PFSK-1 (cell line): ENCODE data around the gene S100A6.

Source experiments
- FOXP2 ChIP-seq: optimal IDR thresholded peaks from 2 replicates; pipeline ENCODE3; 2011; ENCODE audit warnings: borderline replicate concordance, control low read depth, inconsistent platforms; ENCODE audit not compliant: insufficient read depth; ENCODE audit errors: extremely low read length, extremely low read depth
- POLR2AphosphoS5 ChIP-seq: IDR thresholded peaks from 2 replicates; pipeline ENCODE4 v1.6.1; 2012; ENCODE audit warnings: low read depth, mild to moderate bottlenecking, control low read depth, low read length, moderate library complexity
- REST ChIP-seq, 2 experiments: IDR thresholded peaks; 2 replicates each; pipeline versions ENCODE4 v1.6.1 to v1.8.0; 2011 to 2012; ENCODE audit warnings: low read depth in 2 of 2, low read length in 2 of 2, control low read depth in 1 of 2, inconsistent platforms in 1 of 2, mild to moderate bottlenecking in 1 of 2, moderate library complexity in 1 of 2; ENCODE audit not compliant: insufficient read depth in 1 of 2
- SIN3A ChIP-seq: IDR thresholded peaks from 2 replicates; pipeline ENCODE4 v1.6.1; 2012; ENCODE audit warnings: mild to moderate bottlenecking, low read length, moderate library complexity, borderline replicate concordance; ENCODE audit not compliant: insufficient read depth
- TAF1 ChIP-seq: IDR thresholded peaks from 2 replicates; pipeline ENCODE4 v1.6.1; 2012; ENCODE audit warnings: low read length, control low read depth, borderline replicate concordance; ENCODE audit not compliant: insufficient read depth

Gene S100A6

GRCh38 chr1:153534226-153534924 lies 1.4 kb downstream of the S100A6 start:
- TF ChIP-seq FOXP2 = no peak
- no peak for TF ChIP-seq POLR2AphosphoS5
- no peak for TF ChIP-seq TAF1
- no peak for TF ChIP-seq SIN3A
- no peak for TF ChIP-seq REST (IDR thresholded peaks at IDR 0.05; ENCODE audit: insufficient read depth in 1 of 2, low read depth in 2 of 2, low read length in 2 of 2)

- TF ChIP-seq TAF1 = no peak
- TF ChIP-seq FOXP2 = no peak
- TF ChIP-seq REST (IDR thresholded peaks at IDR 0.05; ENCODE audit: insufficient read depth in 1 of 2, low read depth in 2 of 2, low read length in 2 of 2) = 0 out of 4 replicates have a peak, but pooled peaks of 1 of the 2 experiments have one; percentile 15
- no peak for TF ChIP-seq POLR2AphosphoS5
- 0 out of 2 replicates have a peak, but pooled peaks have one; percentile 52 for TF ChIP-seq SIN3A
Measured at GRCh38 chr1:153533689-153534201, 2.0 kb downstream of the S100A6 start.

GRCh38 chr1:153532769-153533599 lies 2.8 kb downstream of the S100A6 start:
- TF ChIP-seq SIN3A (no peak), TAF1 (no peak), POLR2AphosphoS5 (no peak), REST (IDR thresholded peaks at IDR 0.05; ENCODE audit: insufficient read depth in 1 of 2, low read depth in 2 of 2, low read length in 2 of 2) (no peak), FOXP2 (no peak)

- no peak for TF ChIP-seq TAF1
- TF ChIP-seq REST (IDR thresholded peaks at IDR 0.05; ENCODE audit: insufficient read depth in 1 of 2, low read depth in 2 of 2, low read length in 2 of 2) = no peak
- no peak for TF ChIP-seq SIN3A
- no peak for TF ChIP-seq POLR2AphosphoS5
- TF ChIP-seq FOXP2 = no peak
Measured at GRCh38 chr1:153532181-153532580, 3.6 kb downstream of the S100A6 start.
